KOPT-K1 (cell line): ENCODE measurements around the gene SLC39A13.
"Not testable (repeated sequence)": the region's sequence is repeated elsewhere in the genome, so short reads cannot be mapped to it uniquely, and the experiment has no call there.

Source experiments
- H3K27ac ChIP-seq: fragments of 200-600 bp; sonication (generic); 2 replicates; pipeline ENCODE4 v1.5.1; 2016; ENCODE audit warnings: antibody characterized with exemption, mild to moderate bottlenecking, low read depth, low read length; ENCODE audit not compliant: poor library complexity, severe bottlenecking
- H3K36me3 ChIP-seq: fragments of 200-600 bp; sonication (generic); 2 replicates; pipeline ENCODE4 v1.5.1; 2017; ENCODE audit warnings: antibody characterized with exemption, mild to moderate bottlenecking, low read length, moderate library complexity; ENCODE audit not compliant: insufficient read depth
- H3K9me3 ChIP-seq: fragments of 200-600 bp; sonication (generic); 2 replicates; pipeline ENCODE4 v1.5.1; 2017; ENCODE audit warnings: antibody characterized with exemption, low read length, mild to moderate bottlenecking; ENCODE audit not compliant: insufficient read depth, poor library complexity, severe bottlenecking

The SLC39A13 gene

DNA sequence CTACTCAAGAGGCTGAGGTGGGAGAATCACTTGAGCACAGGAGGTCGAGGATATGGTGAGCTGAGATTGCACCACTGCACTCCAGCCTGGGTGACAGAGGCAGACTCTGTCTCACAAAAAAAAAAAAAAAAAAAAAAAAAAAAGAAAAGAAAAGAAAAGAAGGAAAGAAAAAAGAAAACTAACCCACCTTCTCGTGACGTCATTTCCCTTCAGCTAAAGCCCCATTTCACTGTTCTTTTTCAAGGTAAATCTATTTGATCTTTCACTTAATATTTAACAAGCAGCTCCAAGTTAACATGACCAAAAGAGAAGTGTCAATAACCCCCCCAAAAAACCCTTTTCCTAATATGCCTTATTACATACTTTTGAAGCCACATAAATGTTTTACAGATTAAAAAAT is 35.4 kb downstream of the SLC39A13 start:
- Histone ChIP-seq H3K27ac (peak overlapping the region; percentile 70), H3K9me3 (no peaks in the 10 kb centered on the region), H3K36me3 (no peaks in the 10 kb centered on the region)

DNA sequence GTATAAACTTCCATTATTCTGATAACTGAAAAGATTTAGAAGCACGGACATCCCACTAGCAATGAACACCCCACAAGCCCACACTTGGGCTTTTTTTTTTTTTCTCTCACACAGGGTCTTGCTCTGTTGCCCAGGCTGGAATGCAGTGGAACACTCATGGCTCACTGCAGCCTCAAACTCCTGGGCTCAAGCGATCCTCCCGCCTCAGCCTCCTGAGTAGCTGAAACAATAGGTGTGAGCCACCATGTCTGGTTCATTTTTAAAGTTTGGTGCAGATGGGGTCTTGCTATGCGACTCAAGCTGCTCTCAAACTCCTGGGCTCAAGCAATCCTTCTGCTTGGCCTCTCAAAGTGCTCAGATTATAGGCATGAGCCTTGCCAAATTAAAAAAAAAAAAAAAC is 37.5 kb downstream of the SLC39A13 start:
- no peak overlapping the region for H3K27ac ChIP-seq
- no peaks in the 10 kb centered on the region for H3K36me3 ChIP-seq

DNA sequence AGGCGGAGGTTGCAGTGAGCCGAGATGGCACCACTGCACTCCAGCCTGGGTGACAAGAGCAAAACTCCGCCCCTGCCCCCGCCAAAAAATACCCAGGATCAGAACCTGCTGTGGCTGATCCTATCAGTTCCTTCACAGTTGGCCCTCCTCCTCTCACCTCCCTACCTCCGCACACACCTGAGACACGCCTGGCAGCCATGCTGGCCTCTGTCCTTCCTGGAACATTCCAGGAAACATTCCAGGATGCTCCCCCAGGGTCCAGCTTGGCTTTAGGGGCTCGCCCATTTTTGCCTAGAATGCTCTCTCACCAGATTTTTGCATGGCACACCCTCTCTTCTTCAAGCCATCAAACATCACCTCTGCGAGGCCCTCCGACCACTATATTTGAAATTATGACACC is 38.4 kb downstream of the SLC39A13 start:
- no peaks in the 10 kb centered on the region for H3K9me3 ChIP-seq
- no peak overlapping the region for H3K27ac ChIP-seq
- H3K36me3 ChIP-seq, result no peaks in the 10 kb centered on the region

More for the DNA sequence above, 37.5 kb downstream of the SLC39A13 start:
- no peaks in the 10 kb centered on the region for H3K9me3 ChIP-seq

DNA sequence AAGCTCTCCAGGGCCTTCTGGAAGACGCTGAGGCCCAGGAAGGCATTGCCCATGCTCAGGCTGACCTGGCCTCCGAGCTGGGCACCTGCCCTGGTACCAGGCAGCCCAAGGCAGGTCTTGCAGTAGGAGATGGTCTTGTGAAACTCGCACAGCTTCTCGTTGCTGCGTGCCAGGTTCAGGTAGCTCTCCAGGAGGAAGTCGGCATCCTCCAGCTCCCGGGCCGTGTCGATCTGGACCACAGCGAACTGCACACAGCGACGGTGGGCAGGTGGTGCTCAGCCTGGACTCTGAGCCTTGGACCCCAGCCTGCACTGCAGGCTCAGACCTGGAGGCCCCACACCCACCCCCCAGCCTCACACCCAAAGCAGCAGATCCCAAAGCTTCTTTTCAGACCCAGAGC is 39.5 kb downstream of the SLC39A13 start:
- H3K9me3 ChIP-seq, result no peaks in the 10 kb centered on the region
- no peak overlapping the region for H3K27ac ChIP-seq
- H3K36me3 ChIP-seq, result no peaks in the 10 kb centered on the region

DNA sequence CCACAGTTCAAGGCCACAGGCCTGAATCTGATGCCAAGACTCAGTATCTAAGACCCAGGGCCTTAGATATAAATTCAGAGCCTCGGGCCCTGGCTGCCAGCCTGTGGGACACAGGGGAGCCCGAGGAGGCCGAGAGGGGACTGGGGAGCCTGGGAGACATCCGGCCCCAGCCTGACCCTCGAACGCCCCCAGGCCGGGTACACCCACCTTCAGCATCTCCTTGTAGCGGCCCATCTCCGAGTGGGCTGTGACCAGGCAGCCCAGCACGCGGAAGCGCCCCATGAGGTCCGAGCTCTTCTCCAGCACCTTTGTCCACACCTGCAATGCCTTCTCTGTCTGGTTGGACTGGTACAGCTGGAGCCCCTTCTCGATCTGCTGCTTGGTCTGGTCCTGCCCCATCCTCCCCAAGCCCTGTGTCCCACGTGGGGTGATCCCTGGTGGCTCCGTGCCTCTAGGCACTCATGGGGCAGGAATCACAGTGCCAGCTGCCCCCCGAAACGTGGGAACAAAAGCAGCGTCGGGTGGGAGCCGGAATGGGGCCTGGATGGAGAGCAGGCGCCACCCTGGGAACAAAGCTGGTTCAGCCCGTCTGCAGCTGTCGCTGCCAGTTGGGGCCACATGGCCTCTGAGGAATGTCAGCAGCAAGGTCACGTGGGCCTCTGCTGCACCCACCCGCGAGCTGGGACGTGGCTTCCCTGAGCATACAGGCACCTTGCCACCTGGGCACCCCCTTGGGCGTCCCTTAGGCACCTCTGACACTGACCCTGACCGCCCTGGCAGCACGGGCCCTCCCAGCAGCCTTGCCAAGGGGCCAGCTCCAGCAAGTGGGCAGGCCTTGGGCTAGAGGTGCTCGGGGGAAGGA is 40.4 kb downstream of the SLC39A13 start, which contains the start of gene RAPSN:
Gene RAPSN (minus strand): TSS at position 571 of the 862 bp plus-strand sequence. CDS start 172 bp downstream, at position 399.
- Histone ChIP-seq H3K36me3 (no peaks in the 10 kb centered on the region), H3K9me3 (no peaks in the 10 kb centered on the region), H3K27ac (no peak within 1 kb of the TSS)

DNA sequence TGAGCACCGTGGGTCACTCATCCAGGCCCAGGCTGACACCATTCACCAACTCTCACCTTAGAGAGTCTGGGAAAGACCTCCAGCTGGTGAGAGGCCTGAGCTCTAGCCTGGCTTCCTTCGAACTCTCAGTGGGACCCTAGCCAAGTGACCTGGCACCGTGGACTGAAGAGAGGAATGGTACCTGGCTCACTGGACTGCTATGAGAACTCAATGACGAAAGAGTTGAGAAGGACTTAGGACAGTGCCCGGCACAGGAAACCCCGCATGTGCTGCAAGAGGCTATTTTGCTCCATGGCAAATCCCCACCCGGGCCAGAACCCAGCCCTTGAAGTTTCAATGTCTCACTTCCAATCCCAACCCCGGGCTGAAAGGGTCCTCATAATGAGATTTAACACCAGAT is 41.2 kb downstream of the SLC39A13 start:
- H3K36me3 ChIP-seq, result no peaks in the 10 kb centered on the region
- H3K9me3 ChIP-seq, result no peaks in the 10 kb centered on the region
- H3K27ac ChIP-seq, result no peak overlapping the region

DNA sequence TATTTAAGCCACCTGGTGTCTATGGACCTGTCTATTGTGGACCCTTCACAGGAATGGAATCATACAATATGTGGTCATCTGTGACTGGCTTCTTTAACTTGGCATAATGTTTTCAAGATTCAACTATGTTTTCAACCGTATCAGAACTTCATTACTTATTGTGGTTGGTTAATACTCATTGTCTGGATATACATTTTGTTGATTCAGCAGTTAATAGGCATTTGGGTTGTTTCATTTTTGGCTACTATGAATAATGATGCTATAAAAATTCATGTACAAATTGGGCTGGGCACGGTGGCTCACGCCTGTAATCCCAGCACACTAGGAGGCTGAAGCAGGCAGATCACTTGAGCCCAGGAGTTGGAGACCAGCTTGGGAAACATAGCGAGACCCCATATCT is 43.0 kb downstream of the SLC39A13 start:
- H3K27ac ChIP-seq, result no peak overlapping the region
- no peaks in the 10 kb centered on the region for H3K36me3 ChIP-seq
- H3K9me3 ChIP-seq, result no peaks in the 10 kb centered on the region

DNA sequence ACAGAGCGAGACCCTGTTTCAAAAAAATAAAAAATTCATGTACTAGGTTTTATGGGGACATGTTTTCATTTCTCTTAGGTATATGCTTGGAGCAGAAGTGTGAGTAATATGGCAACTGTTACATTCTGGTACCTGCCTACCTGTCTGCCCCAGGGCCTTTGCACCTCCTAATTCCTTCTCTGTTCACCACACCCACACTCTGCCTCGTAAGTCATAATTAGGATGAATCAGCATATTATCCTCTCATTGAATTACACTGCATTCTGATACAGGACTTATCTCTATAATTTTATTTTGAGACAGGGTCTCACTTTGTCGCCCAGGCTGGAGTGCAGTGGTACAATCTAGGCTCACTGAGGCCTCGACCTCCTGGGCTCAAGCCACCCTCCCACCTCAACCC is 43.6 kb downstream of the SLC39A13 start:
- H3K27ac ChIP-seq, result no peak overlapping the region
- H3K9me3 ChIP-seq, result no peaks in the 10 kb centered on the region
- no peaks in the 10 kb centered on the region for H3K36me3 ChIP-seq

- no peak overlapping the region for H3K27ac ChIP-seq
- no peaks in the 10 kb centered on the region for H3K9me3 ChIP-seq
- 0 out of 2 replicates have a peak, but pooled peaks cover under 1% of the 10 kb centered on the region for H3K36me3 ChIP-seq
Measured at GRCh38 chr11:47453365-47453764, 45.0 kb downstream of the SLC39A13 start.

DNA sequence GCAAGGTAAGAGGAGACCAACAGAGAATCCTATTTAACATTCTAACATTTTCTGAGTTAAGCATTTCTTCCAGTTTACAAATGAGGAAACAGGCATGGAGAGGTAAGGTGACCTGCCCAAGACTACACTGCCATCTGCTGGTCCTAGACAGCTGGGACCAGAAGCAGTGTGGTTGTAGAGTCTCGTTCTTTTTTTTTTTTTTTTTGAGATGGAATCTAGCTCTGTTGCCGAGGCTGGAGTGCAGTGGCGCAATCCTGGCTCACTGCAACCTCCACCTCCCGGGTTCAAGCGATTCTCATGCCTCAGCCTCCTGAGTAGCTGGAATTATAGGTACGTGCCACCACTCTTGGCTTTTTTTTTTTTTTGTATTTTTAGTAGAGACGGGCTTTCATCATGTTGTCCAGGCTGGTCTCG is 45.9 kb downstream of the SLC39A13 start:
- H3K27ac ChIP-seq, H3K9me3 ChIP-seq, H3K36me3 ChIP-seq: not testable (repeated sequence)

DNA sequence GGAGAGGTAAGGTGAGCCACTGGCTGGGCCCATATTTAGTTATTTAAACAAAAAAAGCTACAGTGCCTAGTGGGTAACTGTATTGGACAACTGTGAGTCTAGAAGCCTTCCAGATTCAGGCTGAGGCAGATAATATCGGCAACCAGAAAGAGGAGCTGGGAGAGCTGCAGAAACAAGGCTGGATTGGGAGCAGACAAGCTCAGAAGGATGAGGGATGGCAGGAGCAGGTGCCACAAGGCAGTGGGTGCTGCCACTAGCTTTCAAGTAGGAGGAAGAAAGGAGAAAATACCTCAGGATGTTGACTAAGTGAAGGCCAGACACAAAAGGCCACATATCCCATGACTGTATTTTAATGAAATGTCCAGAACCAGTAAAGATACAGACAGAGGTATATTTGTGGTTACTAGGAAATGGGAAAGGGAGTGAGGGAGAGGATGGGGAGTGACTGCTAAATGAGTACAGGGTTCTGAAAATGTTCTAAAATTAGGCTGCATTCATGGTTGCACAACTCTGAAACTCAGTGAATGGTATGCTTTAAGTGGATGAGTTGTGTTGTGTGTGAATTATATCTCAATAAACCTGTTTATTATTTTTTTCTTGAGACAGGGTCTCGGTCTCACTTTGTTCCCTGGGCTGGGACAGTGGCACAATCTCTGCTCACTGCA is 52.3 kb downstream of the SLC39A13 start:
- H3K9me3 ChIP-seq, result no peaks in the 10 kb centered on the region
- H3K27ac ChIP-seq, result no peak overlapping the region

DNA sequence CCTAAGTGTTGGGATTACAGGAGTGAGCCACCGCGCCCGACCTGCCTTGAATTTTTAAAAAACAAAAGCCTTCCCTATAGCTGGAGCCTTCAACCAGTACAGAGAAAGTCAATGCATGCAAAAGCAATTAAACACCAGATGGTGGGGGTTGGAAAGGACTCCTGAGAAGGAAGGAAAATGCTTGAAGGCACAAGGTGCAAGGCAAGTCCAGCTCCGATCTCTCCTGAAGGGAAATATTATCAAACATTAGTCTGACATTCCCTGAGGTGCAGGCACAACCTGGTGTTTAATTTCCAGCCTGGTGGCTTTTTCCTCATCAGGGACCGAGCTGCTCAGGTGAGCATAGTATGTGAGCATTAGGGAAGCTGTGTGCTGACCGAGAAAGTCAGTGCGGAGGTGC is 53.5 kb downstream of the SLC39A13 start:
- Histone ChIP-seq H3K27ac (no peak overlapping the region), H3K9me3 (no peaks in the 10 kb centered on the region), H3K36me3 (peaks cover 81% of the 10 kb centered on the region)

More for the DNA sequence above, 52.3 kb downstream of the SLC39A13 start:
- H3K36me3 ChIP-seq, result peaks cover 69% of the 10 kb centered on the region

DNA sequence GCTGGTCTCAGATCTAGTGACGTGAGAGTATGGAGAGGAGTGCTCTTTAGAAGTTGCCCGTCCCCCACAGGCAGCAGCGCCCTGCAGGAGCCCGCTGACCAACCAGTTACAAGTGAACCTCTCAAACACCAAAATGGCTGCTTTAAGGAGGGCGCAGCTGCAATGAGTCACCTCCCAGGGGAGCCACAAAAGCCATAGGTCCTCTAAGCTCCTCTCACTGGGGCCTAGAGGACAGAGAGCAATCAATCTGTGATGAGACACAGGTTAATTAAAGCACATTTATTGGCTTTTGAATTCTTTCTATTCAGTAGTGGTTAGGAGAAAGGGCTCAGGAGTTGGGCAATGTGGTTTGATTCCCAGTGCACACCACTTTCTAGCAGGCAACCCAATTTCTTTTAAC is 56.1 kb downstream of the SLC39A13 start:
- H3K36me3 ChIP-seq, result peaks cover 95% of the 10 kb centered on the region

More for the DNA sequence above, 56.1 kb downstream of the SLC39A13 start:
- no peak overlapping the region for H3K27ac ChIP-seq
- H3K9me3 ChIP-seq, result no peaks in the 10 kb centered on the region
